ENCODE data around the gene ANKRD11.
"Not testable (repeated sequence)": the region's sequence is repeated elsewhere in the genome, so short reads cannot be mapped to it uniquely, and the experiment has no call there.

The ANKRD11 gene

GRCh38 chr16:89344846-89345611, 145.3 kb downstream of the ANKRD11 start:
- H3K4me3 ChIP-seq, result no peak overlapping the region
- H3K27ac ChIP-seq, result peak overlapping the region in 7 of 21 experiments; percentile 6 to 54 (median 29)

DNA sequence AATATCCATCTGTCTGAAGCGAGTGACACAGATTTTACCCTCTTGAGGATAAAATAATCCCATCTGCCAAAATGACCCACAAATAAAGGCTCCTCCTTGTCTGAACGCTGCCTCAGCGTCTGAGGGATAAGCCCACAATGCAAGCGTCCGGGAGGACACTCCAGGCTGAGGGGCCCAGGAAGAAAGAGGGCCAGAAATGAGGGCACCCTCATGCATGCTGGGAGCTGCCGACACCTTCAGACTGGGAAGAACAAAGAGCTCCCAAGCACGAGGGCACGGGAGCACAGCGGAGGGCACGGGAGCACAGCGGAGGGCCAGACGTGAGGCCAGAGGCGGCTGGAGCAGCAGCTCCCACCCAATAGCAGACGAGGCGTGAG, 145.9 kb downstream of the ANKRD11 start:
- H3K4me3 ChIP-seq, result no peak overlapping the region
- peak overlapping the region in 7 of 21 experiments; percentile 4 to 54 (median 24) for H3K27ac ChIP-seq

DNA sequence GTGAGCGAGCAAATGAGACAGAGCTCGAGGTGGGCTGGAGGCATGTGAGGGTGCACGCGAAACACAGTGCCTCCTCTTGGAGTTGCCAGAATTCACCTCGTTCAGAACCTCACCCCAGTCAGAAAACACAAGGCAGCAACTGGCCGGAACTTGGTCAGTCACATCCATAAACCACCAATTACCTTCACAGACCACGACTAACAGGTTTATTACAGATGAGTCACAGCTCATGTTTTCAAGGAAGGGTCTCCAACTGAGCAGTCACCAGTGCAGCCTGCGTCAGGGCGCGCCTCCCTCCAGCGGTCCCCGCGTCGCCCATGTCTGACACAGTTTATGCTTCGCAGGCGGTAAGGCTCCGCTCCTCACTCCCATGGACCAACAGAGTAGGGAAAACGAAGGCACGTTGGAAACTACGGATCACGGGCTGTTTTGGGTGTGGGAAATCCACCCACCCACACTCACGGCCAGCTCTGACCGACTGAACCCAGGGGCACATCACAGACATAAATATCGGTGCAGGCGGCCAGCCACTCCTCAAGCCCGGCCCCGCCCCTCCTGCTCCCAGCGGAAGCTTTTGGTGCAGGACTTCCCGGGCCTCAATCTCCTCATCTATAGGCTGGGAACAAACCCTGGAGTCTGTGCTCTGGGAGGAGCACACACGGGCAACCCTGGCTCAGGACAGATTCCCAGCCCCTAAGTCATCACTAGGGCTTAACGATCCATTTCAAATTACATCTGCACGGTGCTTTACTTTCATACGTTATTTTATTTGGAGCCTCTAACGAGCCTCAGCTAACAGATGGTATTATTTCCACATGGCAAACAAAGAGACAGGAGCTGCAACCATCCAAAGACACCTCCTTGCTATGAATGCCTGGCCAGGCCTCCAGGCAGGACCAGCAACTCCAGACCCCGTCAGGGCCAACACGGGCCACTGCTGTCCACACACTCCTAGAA, 146.6 kb downstream of the ANKRD11 start:
- Histone ChIP-seq H3K4me3 (no peak overlapping the region), H3K27ac (peak overlapping the region in 2 of 21 experiments; percentile 42 to 54)

- peak overlapping the region in 1 of 21 experiments; percentile 0 for H3K27ac ChIP-seq
- no peak overlapping the region for H3K4me3 ChIP-seq
Observed at GRCh38 chr16:89341697-89342694, 148.4 kb downstream of the ANKRD11 start.

DNA sequence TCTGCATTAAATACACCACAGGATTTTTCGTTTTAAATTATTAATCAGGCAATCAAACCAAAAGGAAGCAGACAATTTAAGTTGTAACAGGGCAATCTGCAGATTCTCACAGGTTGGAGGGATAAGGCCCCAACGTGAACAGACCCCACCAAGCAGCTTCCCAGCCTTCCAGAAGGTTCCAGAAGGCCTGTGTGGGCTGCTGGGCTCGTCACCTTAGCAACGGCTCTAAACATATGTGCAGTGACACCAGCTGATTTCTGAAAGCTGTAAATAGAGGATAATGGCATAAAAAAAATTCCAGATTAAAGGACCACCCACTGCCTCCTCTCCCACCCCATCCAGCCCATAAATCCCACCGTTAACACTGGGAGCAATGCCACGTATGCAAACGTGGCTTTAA, 149.1 kb downstream of the ANKRD11 start:
- peak overlapping the region in 1 of 21 experiments; percentile 0 for H3K27ac ChIP-seq

GRCh38 chr16:89338863-89339262, 151.5 kb downstream of the ANKRD11 start:
- Histone ChIP-seq H3K4me3 (no peak overlapping the region), H3K27ac (no peak overlapping the region)

More for the DNA sequence above, 149.1 kb downstream of the ANKRD11 start:
- no peak overlapping the region for H3K4me3 ChIP-seq

DNA sequence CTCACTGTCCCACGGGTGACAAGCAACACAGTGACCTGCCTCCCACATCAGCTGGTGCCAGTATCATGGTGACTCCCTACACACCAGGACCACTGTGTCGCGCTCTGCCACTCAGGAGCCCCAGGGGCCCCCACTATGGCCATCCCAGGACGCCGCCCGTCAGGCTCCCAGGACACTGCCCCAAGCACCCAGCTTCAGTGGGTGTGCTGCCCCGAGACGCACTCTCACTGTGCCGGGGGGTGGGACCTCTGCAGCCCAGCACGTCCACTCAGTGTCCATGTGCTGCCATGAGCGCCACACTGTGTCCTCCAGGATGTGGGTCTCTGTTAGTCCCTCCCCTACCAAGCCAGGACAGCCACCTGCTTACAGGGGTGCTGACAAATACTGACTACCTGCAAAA, 152.4 kb downstream of the ANKRD11 start:
- Histone ChIP-seq H3K4me3 (no peak overlapping the region), H3K27ac (no peak overlapping the region)

DNA sequence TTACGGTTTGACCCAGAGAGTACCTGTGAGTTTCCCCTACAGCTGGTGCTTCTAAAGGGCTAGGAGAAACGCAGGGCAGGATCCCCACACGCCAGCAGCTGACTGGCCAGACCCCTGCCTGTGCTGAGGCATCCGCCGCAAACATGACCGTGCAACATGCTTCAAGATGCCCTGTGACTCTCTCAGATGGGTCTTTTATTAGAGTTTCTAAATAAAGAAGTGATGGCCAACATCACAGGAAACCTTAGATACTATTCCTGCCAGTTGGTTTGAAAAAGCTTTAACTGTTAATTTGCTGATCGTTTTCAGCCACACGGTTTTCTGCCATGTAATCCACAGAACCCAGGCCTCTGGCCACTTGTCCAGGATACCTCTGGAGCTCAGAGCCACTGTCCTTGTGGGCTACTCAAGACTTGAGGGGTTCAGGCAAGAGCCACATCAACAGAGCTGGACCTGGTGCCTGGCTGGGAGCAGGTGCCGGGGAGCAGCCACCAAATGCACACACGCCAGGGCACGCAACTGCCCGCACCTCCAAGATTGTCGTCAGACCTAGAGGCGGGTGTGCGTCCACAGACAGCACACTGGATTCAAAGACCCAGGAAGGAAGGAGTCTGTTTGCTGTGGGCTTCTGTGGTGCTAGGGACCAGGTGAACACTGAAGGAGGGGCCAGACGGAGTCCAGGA, 154.4 kb downstream of the ANKRD11 start:
- Histone ChIP-seq H3K4me3 (no peak overlapping the region), H3K27ac (peak overlapping the region in 1 of 21 experiments; percentile 22)

- Histone ChIP-seq H3K4me3 (no peak overlapping the region), H3K27ac (peak overlapping the region in 4 of 21 experiments; percentile 11 to 49 (median 34))
Observed at GRCh38 chr16:89334988-89335802, 155.2 kb downstream of the ANKRD11 start.

DNA sequence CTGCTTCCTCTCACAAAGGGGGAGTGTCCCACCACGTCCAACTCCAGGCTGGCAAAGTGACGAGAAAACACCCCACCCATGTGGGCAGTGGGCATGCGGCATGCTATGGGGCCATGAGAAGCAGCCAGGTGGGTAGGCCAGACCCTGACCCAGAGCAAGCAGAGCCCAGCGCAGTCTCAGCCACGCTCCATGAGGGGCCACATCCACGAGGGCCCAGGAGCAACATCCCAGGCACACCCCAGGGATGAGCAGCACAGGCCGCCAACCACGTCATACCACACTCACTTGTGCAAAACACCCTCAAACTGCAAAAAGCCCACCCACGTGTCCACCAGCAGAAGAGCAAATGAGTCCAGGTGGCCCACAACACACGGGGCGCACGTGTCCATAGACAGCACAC, 155.9 kb downstream of the ANKRD11 start:
- peak overlapping the region in 9 of 21 experiments; percentile 2 to 62 (median 28) for H3K27ac ChIP-seq
- no peak overlapping the region for H3K4me3 ChIP-seq

- H3K4me3 ChIP-seq, result no peak overlapping the region
- peak overlapping the region in 9 of 21 experiments; percentile 2 to 62 (median 28) for H3K27ac ChIP-seq
Observed at GRCh38 chr16:89334050-89334449, 156.3 kb downstream of the ANKRD11 start.

DNA sequence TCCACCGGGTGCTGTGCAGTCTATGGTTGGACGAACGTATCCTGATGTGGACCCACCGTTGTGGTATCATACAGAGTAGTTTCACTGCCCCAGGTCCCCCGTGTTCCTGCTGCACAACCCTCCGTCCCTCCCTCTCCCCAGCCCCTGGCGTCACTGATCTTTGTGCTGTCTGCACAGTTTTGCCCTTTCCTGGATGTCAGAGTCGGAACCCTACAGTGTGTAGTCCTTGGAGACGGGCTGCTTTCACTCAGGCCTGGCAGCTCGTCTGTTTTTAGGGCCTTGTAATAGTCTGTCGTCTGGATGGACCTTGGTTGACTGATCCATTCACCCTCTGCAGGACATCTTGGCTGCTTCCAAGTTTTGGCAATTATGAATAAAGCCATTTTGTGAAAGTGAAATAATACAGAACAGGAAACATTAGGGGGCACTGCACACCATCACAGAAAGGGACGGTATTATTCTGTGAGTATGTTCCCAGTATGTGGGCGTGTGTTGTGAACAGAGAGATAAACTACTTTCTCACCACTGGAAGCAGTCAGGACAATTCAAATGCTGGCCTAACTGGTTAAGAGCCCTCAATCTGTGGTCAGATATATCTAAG, 156.9 kb downstream of the ANKRD11 start:
- H3K27ac ChIP-seq, result peak overlapping the region in 6 of 21 experiments; percentile 14 to 52 (median 41)
- H3K4me3 ChIP-seq, result not testable (repeated sequence)

- H3K4me3 ChIP-seq, result no peak overlapping the region
- peak overlapping the region in 3 of 21 experiments; percentile 14 to 35 (median 14) for H3K27ac ChIP-seq
Observed at GRCh38 chr16:89332902-89333245, 157.5 kb downstream of the ANKRD11 start.

DNA sequence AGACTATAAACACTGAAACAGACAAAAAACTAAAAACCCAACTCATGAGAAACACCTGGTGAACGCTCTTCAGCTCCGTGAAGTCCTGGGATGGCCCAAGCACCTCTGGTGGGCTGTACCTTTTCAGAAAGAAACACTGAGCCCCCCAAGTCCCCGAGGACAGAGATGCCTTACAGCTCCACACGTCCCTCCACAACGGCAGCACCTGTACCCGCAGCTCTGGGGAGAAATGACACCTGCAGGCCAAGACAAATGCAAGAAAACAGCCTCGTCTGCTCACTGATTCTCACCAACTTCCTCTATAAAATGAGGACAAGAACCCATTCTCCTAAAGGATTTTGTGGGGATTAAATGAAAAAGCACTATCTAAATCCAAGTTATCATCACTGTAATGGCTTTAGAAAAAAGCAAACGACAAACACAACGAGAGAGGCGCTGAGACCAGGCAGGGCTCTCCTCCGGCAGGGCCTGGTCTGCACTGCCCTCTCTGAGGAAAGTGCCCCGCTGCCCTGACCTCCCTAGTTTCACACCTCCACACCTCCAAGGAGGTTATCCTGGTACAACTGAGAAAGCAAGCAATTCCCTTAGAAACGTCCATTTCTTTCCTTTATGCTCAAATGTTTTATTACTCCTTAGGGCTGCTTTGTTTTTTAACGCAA, 158.0 kb downstream of the ANKRD11 start:
- H3K4me3 ChIP-seq, result no peak overlapping the region
- peak overlapping the region in 1 of 21 experiments; percentile 14 for H3K27ac ChIP-seq

DNA sequence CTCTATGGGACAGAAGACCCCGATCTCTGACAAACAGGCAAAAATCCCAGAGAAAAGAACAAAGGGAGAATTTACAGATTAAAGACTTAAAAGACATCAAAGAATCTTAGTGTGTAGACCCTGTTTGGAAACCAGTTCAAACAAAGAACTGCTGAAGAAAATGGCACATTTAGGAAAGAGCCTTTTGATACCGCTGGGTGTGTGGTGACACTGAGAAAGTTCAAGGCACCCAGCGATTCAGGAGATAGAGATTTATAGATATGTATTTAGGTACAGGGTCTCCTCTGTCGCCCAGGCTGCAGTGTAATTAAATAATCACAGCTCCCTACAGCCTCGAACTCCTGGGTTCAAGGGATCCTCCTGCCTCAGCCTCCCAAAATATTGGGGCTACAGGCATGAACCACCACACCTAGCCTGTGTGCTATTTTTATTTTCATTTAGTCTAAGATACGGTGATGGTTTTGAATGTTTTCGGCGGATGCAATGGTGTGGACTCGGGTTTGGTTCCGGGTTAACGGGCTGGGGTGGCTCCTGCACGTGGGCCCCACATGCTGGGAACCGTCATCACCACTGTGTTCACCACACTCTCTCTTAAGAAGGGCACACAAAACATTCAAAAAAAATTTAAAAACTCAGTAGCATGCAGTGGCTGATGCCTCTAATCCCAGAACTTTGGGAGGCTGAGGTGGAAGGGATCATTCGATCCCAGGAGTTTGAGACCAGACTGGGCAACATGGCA, 158.8 kb downstream of the ANKRD11 start:
- no peak overlapping the region for H3K4me3 ChIP-seq
- H3K27ac ChIP-seq, result peak overlapping the region in 1 of 21 experiments; percentile 69

DNA sequence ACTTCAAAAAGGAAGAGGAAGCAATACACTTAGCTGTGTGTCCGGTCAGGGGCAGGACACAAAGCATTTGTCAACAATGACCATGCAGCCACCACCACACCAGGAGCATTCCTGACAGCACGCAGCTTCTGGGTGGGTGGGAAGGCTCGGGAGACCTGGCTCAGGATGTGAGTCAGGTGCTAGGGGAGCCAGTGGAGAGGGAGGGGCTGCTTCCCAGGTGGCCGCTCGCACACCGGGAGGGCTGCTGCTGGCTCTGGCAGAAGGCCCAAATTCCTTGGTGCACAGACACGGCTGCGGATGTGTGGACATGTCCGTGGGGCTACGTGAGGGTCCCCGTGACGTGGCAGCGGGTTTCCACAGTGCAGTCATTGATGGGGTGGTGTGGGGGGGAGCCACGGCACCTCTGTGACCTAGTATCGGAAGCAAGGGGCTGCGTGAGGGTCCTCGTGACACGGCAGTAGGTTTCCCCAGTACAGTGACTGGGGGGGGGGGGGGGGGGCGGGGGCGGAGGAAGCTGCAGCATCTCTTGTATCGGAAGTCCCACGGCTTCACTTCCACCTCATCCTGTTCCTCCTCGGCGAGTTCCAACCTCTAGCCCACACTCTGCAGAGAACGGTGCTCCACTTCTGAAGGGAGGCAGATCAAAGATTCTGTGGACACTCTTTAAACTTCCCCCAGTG, 160.0 kb downstream of the ANKRD11 start:
- H3K4me3 ChIP-seq, result no peak overlapping the region
- H3K27ac ChIP-seq, result peak overlapping the region in 6 of 21 experiments; percentile 3 to 81 (median 49)
